ENCODE data around the gene GABRE. TPM values are rescaled to one million over a fixed set of nuclear protein-coding genes. Genes with fewer than 3 reads are reported as not detected.

The GABRE gene
- polyA plus RNA-seq: 100 to 1,000 TPM in 1 of 3 donors, 10 to 100 TPM in 1, 1 to 10 TPM in 1; 7.1 to 134 (median 34.2) TPM

DNA sequence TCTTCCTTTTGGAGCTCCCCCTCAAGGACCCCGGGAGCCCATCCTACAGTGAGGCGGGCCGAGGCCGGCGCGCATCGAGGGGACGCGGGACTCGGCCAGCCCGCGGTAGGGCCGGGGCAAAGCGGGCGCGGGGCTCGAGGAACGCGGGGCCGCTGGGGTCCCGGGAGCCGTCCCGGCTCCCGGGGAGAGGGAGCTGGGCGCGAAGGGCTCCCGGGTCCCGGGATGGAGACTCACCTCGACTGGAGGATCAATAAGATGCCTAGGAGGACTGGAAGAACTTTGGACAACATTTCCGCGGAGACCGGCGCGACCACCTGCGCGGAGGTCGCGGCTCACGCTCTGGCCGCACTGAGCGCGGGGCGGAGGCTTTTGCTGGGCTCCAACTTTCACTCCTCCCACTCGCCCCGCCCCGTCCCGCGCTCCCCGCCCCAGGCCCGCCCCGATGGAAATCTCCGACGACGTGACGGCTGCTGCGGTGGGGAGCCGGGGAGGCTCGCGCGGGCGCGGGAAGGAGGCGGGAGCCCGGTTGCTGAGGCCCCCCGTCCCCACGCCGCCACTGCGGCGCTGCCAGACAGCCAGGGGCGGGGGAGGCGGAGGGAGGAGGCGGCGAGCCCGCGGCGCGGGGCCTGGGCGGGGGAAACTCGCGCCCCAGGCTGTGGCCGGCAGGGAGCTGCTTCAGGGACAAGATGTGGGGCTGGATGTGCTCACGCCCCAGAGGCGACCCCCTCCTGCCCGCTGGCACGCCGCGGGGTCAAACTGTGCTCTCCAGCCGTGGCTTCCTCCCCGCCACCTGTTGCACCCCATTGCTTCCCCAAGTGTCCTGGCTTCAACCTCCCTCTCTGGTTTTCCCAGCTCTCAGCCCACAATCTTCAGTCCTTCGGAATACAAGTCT lies at the start of gene GABRE:
GABRE (minus strand) TSS at position 341 of the 892 bp plus-strand sequence; CDS start at position 290, 51 bp downstream.
- no peak within 1 kb of the TSS for H3K27ac ChIP-seq (ENCODE audit: low read depth, low read length)
- WGBS, 3 donors: 2 to 36% (median 3%) methylated on average over 35 to 85 of the region's 90 CpGs

GRCh38 chrX:152020888-152021287 lies 46.4 kb upstream of the GABRE start:
- 75 to 98% (median 89%) methylated on average over 3 of the region's 3 CpGs for WGBS, 3 donors
- H3K27ac ChIP-seq (ENCODE audit: low read depth, low read length): no peak overlapping the region

DNA sequence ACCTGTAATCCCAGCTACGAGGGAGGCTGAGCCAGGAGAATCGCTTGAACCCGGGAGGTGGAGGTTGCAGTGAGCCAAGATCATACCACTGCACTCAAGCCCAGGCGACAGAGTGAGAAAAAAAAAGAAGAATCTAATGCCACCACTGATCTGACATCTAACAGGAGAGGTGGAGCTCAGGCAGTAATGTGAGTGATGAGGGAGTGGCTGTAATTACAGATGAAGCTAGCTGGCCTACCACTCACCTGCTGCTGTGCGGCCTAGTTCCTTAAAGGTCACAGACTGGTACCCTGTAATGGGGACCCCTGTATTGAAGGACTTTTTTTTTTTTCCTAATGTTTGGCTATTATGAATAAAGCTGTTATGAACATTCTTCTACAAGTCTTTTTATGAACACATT lies 25.3 kb upstream of the GABRE start:
- 81 to 95% (median 86%) methylated on average over 5 of the region's 5 CpGs for WGBS, 3 donors
- H3K27ac ChIP-seq (ENCODE audit: low read depth, low read length): no peak overlapping the region

GRCh38 chrX:151997539-151997938 lies 23.1 kb upstream of the GABRE start:
- WGBS, 3 donors: 81 to 95% (median 85%) methylated on average over 1 of the region's 1 CpG
- no peak overlapping the region for H3K27ac ChIP-seq (ENCODE audit: low read depth, low read length)

DNA sequence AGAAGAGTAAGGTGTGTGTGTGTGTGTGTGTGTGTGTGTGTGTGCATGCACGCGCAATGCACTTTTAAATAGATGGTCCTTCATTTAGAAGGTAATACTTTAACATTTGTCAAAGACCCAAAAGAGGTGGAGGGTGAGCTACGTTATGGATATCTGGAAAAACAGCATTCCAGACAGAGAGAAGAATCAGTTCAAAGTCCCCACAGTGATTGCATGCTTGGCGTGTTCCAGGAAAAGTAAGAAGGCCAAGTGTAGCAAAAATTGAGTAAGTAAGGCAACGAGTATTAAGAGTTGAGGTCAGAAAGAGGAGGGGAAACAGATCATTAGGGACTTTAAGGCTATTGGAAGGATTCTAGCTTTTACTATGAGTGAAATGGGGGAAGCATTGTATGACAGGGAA lies 21.9 kb upstream of the GABRE start:
- no peak overlapping the region for H3K27ac ChIP-seq (ENCODE audit: low read depth, low read length)
- WGBS, 3 donors: 42 to 78% (median 64%) methylated on average over 5 of the region's 5 CpGs

DNA sequence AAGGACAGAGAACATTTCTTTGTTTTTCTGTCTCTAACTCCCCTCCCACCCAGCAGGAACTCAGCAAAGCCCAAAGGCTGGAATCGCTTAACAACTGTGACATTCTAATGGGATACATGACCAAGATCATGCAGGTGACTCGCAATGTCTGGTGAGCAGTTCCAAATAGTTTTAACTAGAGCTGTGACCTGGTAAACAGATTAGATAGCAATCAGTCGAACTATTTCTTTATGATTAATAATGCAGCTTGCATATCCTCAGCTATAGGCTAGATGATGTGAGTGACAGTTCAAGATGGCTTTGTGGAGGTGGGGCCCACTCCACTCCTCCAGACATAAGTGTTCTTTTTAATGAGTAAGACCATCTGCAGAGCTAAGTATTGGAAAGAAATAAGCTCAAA lies 20.0 kb upstream of the GABRE start:
- 76 to 87% (median 83%) methylated on average over 3 of the region's 3 CpGs for WGBS, 3 donors

DNA sequence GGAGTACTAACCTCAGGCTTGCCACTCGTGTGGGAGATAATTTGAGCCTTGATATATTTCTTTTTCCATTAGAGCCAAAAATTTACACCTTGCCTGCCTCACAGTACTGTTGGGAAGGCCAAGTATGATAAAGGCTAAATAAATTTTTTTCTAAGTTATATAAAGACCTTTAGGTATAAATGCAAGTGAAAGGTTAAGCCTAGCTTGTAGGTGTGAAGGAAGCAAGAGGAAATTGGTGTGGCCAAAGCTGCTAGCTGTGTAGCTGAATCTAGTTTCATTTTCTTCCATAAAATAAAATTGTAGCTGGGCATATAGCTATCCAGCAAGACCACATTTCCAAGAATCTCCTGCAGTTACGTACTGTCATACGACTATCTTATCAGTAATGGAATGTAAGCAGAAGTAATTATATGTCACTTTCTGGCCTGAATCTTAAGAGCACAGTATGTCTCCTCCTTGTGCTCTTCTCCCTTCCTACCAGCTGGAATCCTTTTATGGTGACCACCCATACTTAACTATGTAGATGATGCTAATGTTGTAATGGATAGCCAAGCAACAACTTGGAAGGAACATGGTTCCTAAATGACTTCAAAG lies 14.3 kb upstream of the GABRE start:
- no peak overlapping the region for H3K27ac ChIP-seq (ENCODE audit: low read depth, low read length)
- 67 to 86% (median 74%) methylated on average over 3 of the region's 3 CpGs for WGBS, 3 donors

More for the DNA sequence above, 20.0 kb upstream of the GABRE start:
- H3K27ac ChIP-seq (ENCODE audit: low read depth, low read length): no peak overlapping the region

DNA sequence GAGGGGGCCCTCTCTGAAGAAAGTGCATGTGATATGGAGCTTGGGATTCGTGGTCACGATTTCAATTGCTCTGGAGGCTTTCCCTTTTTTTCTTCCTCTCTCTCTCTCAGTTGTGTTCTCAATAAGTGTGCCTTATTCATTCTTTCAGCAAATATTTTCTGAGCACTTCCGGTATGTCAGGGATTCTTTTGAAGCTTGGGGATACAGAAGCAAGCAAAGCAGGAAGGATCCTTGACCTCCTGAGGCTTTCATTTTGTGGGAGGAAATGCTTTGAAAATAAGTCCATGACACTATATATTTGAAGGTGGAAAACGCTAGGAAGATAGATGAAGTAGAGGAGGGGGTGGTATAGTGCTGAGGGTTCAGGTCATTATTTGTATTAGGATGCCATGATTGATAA lies 12.6 kb upstream of the GABRE start:
- WGBS, 3 donors: 65 to 78% (median 69%) methylated on average over 4 of the region's 4 CpGs

GRCh38 chrX:151985955-151986354 lies 11.5 kb upstream of the GABRE start:
- WGBS, 3 donors: 50 to 71% (median 61%) methylated on average over 3 of the region's 3 CpGs
- H3K27ac ChIP-seq (ENCODE audit: low read depth, low read length): no peak overlapping the region

More for the DNA sequence above, 12.6 kb upstream of the GABRE start:
- H3K27ac ChIP-seq (ENCODE audit: low read depth, low read length): no peak overlapping the region

DNA sequence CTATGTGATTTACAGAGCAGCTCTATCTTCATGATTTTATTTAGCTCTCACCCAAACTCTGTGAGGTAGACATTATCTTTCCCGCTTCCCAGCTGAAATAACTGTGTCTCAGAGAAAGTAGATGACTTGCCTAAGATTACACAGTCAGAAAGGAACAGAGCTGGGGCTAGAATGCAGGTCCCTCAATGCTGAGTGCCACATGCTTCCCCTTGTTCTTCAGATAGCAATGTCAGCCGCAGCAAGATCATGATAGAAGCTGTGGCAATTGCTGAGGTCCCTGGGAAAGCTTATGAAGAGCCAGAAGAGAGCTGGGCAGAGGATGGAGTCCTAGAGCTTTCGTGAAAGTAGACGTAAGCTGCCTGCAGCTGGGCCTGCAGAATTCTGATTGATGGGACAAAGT lies 11.1 kb upstream of the GABRE start:
- 66 to 95% (median 83%) methylated on average over 4 of the region's 4 CpGs for WGBS, 3 donors
- H3K27ac ChIP-seq (ENCODE audit: low read depth, low read length): no peak overlapping the region

DNA sequence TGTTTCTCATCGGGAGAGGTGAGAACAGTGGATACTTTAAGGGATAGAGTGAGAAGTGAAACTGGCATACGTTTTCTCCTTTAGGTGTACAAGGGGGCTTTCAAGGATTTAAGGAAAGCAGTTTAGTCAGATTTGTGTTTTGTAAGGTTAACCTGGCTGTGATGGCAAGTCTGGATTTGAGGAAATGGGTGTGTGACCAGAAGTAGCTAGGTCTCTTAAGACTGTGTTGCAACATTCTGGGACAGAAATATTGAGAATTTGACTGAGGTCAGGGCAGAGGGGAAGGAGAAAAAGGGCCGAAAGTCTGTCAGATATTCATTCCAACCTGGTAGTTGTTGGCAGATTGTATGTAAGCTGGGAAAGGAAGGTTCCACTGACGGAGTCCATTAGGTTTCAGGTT lies 10.4 kb upstream of the GABRE start:
- no peak overlapping the region for H3K27ac ChIP-seq (ENCODE audit: low read depth, low read length)
- 54 to 76% (median 66%) methylated on average over 4 of the region's 4 CpGs for WGBS, 3 donors

DNA sequence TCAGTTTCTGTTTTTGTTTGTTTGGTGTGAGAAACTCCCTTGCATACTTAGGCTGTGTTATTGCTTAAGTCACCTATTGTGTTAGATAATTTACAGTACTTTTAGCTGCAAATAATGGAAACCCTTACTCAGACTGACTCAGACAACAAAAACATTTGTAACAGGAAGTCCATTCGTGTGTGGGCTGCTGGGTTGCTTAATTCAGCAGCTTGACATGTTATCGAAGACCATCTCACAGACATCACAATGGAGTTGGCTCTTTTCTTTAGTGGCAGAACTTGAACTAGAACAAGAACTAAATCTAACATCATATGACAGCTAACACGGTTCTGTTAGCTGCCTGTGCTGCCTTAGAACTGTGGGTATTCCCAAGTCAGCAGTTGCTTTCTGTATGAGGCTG lies 9.9 kb upstream of the GABRE start:
- WGBS, 3 donors: 5 to 41% (median 27%) methylated on average over 3 of the region's 3 CpGs
- no peak overlapping the region for H3K27ac ChIP-seq (ENCODE audit: low read depth, low read length)

DNA sequence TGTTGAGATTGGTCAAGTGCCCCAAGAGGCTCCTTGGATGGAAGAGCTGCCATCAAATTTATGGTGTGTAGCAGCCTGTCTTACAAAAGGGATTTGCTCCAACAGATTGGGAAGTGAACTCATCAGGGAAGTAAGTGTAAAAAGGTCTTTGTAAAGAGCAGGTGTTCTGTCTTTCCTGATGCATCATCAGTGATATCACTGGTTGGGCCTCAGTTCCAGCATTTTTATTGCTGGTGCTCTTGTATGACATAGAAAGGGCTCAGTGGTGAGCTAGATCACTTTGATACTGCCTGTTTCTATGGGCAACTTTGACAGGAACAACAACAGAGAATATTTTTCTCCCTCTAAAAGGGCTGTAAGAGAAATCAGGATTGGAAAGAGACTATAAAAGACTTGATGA lies 8.7 kb upstream of the GABRE start:
- no peak overlapping the region for H3K27ac ChIP-seq (ENCODE audit: low read depth, low read length)

DNA sequence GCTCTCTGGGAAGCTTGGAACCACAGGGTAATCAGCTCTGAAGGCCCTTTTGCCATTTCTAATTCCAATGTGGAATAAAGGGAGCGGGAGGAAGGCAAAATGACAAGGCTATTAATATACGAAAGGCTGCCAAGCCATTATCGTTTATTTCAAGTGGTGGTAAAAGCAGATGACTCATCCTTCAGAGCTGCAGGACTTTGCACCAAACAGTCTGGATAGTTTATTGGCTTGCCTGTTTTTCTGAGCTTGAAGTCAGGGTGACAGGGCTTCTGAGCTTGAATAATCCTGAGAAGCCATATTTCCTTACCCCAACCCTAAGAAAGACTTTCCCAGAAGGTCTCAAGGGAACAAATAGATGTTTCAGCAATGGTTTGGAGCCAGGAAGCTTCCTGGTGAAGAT lies 7.7 kb upstream of the GABRE start:
- H3K27ac ChIP-seq (ENCODE audit: low read depth, low read length): no peak overlapping the region
- WGBS, 3 donors: 39 to 61% (median 48%) methylated on average over 3 of the region's 3 CpGs

GRCh38 chrX:151981129-151981528 lies 6.7 kb upstream of the GABRE start:
- no peak overlapping the region for H3K27ac ChIP-seq (ENCODE audit: low read depth, low read length)
- WGBS, 3 donors: 52 to 56% (median 54%) methylated on average over 2 of the region's 2 CpGs

DNA sequence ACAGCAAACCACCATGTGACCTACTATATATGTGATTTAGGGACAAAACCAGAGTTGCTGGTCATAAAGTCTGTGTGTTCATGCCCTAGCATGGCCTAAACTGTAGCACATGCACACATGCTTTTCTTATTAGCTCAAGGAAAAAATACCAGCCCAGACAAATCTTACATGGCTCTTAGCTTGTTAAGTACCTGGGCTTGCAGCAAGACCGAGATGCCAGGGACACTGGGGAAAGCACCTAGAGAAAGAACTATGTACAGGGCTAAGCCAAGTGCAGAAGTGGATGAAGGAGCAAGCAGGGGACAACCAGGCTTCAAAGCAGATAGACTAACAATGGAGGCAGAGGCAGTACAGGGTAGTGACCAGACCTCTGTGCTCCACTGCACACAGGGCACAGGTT lies 3.4 kb upstream of the GABRE start:
- 75 to 93% (median 91%) methylated on average over 1 of the region's 1 CpG for WGBS, 3 donors
- H3K27ac ChIP-seq (ENCODE audit: low read depth, low read length): no peak overlapping the region

DNA sequence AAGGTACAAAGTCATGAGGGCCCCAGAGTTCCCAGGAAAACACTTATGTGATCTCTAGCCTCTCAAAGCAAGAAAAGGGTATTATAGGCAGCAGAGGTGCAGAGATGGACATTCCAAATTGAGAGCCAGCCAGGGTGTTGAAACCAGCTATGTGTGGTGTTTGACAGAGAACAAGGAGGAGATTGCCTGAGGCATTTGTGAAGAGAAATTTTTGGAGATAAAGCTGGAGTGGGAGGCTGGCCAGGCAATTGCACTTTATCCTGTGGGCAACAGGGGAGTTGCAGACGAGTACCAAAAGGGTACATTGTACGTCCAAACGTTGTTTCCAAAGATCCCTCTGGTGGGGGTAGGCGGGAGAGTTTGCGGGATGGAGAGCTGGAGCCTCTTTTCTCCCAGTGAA lies 2.5 kb upstream of the GABRE start:
- H3K27ac ChIP-seq (ENCODE audit: low read depth, low read length): no peak overlapping the region
- WGBS, 3 donors: 56 to 70% (median 58%) methylated on average over 5 of the region's 5 CpGs

DNA sequence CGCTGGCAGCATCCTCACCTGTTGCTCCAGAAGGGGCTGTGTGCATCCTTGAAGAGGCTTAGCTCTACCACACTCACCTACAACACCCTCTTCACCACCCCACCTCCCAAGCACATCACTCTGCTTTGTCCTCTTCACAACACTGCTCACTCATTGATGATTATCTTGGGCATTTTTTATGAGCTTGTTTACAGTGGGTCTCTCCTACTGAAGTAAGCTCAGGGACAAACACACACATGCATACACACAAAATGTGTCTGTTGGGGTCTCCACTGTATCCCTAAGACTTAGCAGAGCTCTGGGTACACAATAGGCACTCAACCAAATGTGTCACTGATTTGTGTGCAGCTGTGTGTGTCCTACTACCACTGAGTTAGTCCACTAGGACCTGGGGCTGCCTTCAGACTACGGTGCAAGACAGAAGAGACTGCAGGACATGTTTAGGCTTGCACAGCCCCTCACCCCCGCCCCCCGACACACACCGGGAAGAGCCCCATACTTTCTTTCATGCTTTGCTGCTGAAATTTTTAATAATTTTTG lies 1.3 kb upstream of the GABRE start:
- 78 to 93% (median 82%) methylated on average over 4 to 5 of the region's 5 CpGs for WGBS, 3 donors
- H3K27ac ChIP-seq (ENCODE audit: low read depth, low read length): no peak overlapping the region

GRCh38 chrX:151975228-151975593 lies 735 bp upstream of the GABRE start:
- WGBS, 3 donors: 54 to 63% (median 60%) methylated on average over 8 of the region's 8 CpGs
- H3K27ac ChIP-seq (ENCODE audit: low read depth, low read length): no peak overlapping the region

Measured in adipose tissue (tissue), 3 donors.